ENCODE measurements around the gene TENM4. TPM values are rescaled to one million over a fixed set of nuclear protein-coding genes. Genes with fewer than 3 reads are reported as not detected.

Gene TENM4
- total and polyA plus RNA-seq, 2 of the 8 experiments (the other 6 are each of a cell fraction or from before 2014, with no cell fraction given): 3.5 to 7.2 TPM

GRCh38 chr11:78954696-78955095 is 486.1 kb downstream of the TENM4 start (continued):
- TF ChIP-seq CHD7 (IDR thresholded peaks at IDR 0.05; ENCODE audit: insufficient replicate concordance, low read length) (no peak), E2F6 (IDR thresholded peaks at IDR 0.05) (no peak), JUND (IDR thresholded peaks at IDR 0.05; ENCODE audit: low read length) (no peak), RAD21 (IDR thresholded peaks at IDR 0.05 in 1 of 2, conservative IDR thresholded peaks at IDR 0.05 in 1 of 2; ENCODE audit: low read depth in 2 of 2, low read length in 2 of 2) (no peak)
